NT2/D1 (cell line): Measurements from ENCODE around the gene BMP6.

Source experiments
- YY1 ChIP-seq: IDR thresholded peaks from 2 replicates; pipeline ENCODE4 v1.6.1; 2011; ENCODE audit not compliant: insufficient read length, insufficient read depth
- ZNF274 ChIP-seq: IDR thresholded peaks from 2 replicates; pipeline ENCODE4 v1.6.1; 2011; ENCODE audit warnings: mild to moderate bottlenecking, low read depth, low read length

DNA sequence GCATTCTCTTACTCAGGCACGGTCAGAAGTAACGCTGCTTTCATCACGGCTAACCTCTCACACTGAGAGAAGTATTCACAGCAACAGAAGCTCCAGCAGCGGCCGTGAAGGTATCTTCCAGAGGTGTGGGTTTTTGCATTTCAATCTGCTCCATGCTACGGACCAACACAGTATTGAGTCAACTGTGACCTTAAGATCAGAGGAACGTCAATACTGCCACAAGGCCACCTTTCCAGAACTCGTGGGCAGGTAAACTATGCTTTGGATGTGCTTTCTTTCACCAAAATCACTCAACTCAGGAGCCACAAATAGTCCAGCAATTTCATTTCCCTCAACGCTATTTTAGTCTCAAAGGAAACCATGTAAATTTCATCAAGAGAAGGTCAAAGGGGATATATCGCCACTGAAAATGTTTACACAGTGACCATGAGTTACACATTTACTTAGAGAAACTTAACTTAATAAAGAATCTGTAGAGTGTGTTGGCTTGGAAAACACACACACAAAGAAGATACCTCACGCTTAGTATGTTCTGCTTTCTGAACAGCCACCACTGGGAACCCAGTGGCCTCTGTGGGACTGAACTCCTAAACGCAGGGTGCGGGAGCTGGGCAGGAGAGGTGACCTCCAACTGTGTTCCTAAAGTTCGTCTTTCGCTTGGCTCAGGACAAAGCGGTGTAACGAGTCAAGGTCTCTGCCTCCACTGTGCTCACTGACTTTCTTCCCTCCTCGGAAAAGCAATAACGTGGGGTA, 156.8 kb downstream of the BMP6 start:
- TF ChIP-seq ZNF274 = no peak
- no peak for TF ChIP-seq YY1
